ENCODE data around the gene PLA2G12B.

PLA2G12B gene

GRCh38 chr10:72898616-72899015 is 56.0 kb downstream of the PLA2G12B start:
- TF ChIP-seq MAX (IDR thresholded peaks at IDR 0.05) (no peak), EP300 (IDR thresholded peaks at IDR 0.05; ENCODE audit: borderline replicate concordance) (no peak), CREB1 (IDR thresholded peaks at IDR 0.05; ENCODE audit: low read depth) (no peak), FOXM1 (IDR thresholded peaks at IDR 0.05; ENCODE audit: borderline replicate concordance, low read depth) (no peak), YY1 (IDR thresholded peaks at IDR 0.05; ENCODE audit: low read depth) (no peak), EGR1 (IDR thresholded peaks at IDR 0.05) (no peak), ZBTB7A (IDR thresholded peaks at IDR 0.05; ENCODE audit: low read depth) (no peak), TAF1 (IDR thresholded peaks at IDR 0.05; ENCODE audit: low read depth) (no peak), CEBPB (IDR thresholded peaks at IDR 0.05) (no peak), RAD21 (IDR thresholded peaks at IDR 0.05; ENCODE audit: low read depth) (no peak), TEAD4 (IDR thresholded peaks at IDR 0.05) (no peak), NFIC (IDR thresholded peaks at IDR 0.05) (no peak), REST (IDR thresholded peaks at IDR 0.05; ENCODE audit: low read depth) (no peak), USF1 (IDR thresholded peaks at IDR 0.05) (no peak), TCF12 (IDR thresholded peaks at IDR 0.05; ENCODE audit: low read depth) (no peak)

GRCh38 chr10:72895236-72895850 is 59.3 kb downstream of the PLA2G12B start:
- TF ChIP-seq ZBTB7A (IDR thresholded peaks at IDR 0.05; ENCODE audit: low read depth) (no peak), TAF1 (IDR thresholded peaks at IDR 0.05; ENCODE audit: low read depth) (no peak), EP300 (IDR thresholded peaks at IDR 0.05; ENCODE audit: borderline replicate concordance) (no peak), NFIC (IDR thresholded peaks at IDR 0.05) (peak; percentile 49), FOXM1 (IDR thresholded peaks at IDR 0.05; ENCODE audit: borderline replicate concordance, low read depth) (no peak), TEAD4 (IDR thresholded peaks at IDR 0.05) (no peak)

- TF ChIP-seq ZBTB7A (IDR thresholded peaks at IDR 0.05; ENCODE audit: low read depth): no peak
- no peak for TF ChIP-seq FOXM1 (IDR thresholded peaks at IDR 0.05; ENCODE audit: borderline replicate concordance, low read depth)
- no peak for TF ChIP-seq RAD21 (IDR thresholded peaks at IDR 0.05; ENCODE audit: low read depth)
- TF ChIP-seq CEBPB (IDR thresholded peaks at IDR 0.05): no peak
- TF ChIP-seq TCF12 (IDR thresholded peaks at IDR 0.05; ENCODE audit: low read depth): no peak
- TF ChIP-seq CREB1 (IDR thresholded peaks at IDR 0.05; ENCODE audit: low read depth): no peak
- no peak for TF ChIP-seq NFIC (IDR thresholded peaks at IDR 0.05)
- TF ChIP-seq YY1 (IDR thresholded peaks at IDR 0.05; ENCODE audit: low read depth): no peak
- TF ChIP-seq EGR1 (IDR thresholded peaks at IDR 0.05): no peak
- no peak for TF ChIP-seq REST (IDR thresholded peaks at IDR 0.05; ENCODE audit: low read depth)
- TF ChIP-seq TAF1 (IDR thresholded peaks at IDR 0.05; ENCODE audit: low read depth): no peak
- no peak for TF ChIP-seq USF1 (IDR thresholded peaks at IDR 0.05)
- TF ChIP-seq EP300 (IDR thresholded peaks at IDR 0.05; ENCODE audit: borderline replicate concordance): no peak
- no peak for TF ChIP-seq TEAD4 (IDR thresholded peaks at IDR 0.05)
These were observed 61.3 kb downstream of the PLA2G12B start, which contains the start of gene OIT3 for GRCh38 chr10:72893136-72893798. OIT3 (plus strand) TSS chr10:72893739; CDS start chr10:72893799, 60 bp downstream.

- TF ChIP-seq YY1 (IDR thresholded peaks at IDR 0.05; ENCODE audit: low read depth): no peak
- TF ChIP-seq FOXM1 (IDR thresholded peaks at IDR 0.05; ENCODE audit: borderline replicate concordance, low read depth): no peak
- no peak for TF ChIP-seq TAF1 (IDR thresholded peaks at IDR 0.05; ENCODE audit: low read depth)
- no peak for TF ChIP-seq EP300 (IDR thresholded peaks at IDR 0.05; ENCODE audit: borderline replicate concordance)
These were observed 64.5 kb downstream of the PLA2G12B start for GRCh38 chr10:72890086-72890485.

- TF ChIP-seq EGR1 (IDR thresholded peaks at IDR 0.05): no peak
- TF ChIP-seq REST (IDR thresholded peaks at IDR 0.05; ENCODE audit: low read depth): no peak
- TF ChIP-seq MAX (IDR thresholded peaks at IDR 0.05): no peak
- no peak for TF ChIP-seq TAF1 (IDR thresholded peaks at IDR 0.05; ENCODE audit: low read depth)
- TF ChIP-seq RAD21 (IDR thresholded peaks at IDR 0.05; ENCODE audit: low read depth): no peak
- TF ChIP-seq EP300 (IDR thresholded peaks at IDR 0.05; ENCODE audit: borderline replicate concordance): no peak
- TF ChIP-seq ZBTB7A (IDR thresholded peaks at IDR 0.05; ENCODE audit: low read depth): no peak
- TF ChIP-seq USF1 (IDR thresholded peaks at IDR 0.05): no peak
- no peak for TF ChIP-seq TCF12 (IDR thresholded peaks at IDR 0.05; ENCODE audit: low read depth)
These were observed 65.2 kb downstream of the PLA2G12B start for GRCh38 chr10:72889391-72889831.
